MM.1S (cell line): ENCODE data around the gene CADPS.

Experiments used
- EZH2 ChIP-seq: fragments of 300-600 bp; sonication (generic); optimal IDR thresholded peaks from 2 replicates; pipeline ENCODE3; 2017; ENCODE audit warnings: low read depth, mild to moderate bottlenecking, antibody characterized with exemption, low read length, mixed read lengths
- TF ChIP-seq, protein P1 (sequence below): fragments of 300-600 bp; sonication (generic); IDR thresholded peaks from 2 replicates; pipeline ENCODE4 v1.5.1; 2016; ENCODE audit warnings: antibody characterized with exemption, low read length, mixed read lengths

DNA sequence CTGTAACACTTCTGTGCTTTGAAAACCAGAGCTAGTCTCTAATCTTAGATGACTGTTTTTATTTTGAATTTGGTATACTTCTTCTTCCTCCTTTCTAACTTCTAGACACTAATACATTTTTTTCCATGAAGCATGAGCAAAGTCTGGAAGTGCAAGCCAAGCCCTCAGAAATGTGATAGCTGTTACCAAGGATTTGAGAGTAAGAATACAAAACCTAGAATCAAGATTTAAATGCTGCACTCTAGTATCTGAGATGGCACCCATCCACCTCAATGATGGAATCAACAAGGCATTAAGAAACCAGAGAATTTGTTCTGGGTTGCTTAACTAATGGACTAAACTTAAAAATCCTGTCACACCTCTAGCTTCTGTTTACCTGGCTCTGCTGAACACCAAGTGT, 511.0 kb downstream of the CADPS start:
- no peak for TF ChIP-seq EZH2
- TF ChIP-seq, protein P1, sequence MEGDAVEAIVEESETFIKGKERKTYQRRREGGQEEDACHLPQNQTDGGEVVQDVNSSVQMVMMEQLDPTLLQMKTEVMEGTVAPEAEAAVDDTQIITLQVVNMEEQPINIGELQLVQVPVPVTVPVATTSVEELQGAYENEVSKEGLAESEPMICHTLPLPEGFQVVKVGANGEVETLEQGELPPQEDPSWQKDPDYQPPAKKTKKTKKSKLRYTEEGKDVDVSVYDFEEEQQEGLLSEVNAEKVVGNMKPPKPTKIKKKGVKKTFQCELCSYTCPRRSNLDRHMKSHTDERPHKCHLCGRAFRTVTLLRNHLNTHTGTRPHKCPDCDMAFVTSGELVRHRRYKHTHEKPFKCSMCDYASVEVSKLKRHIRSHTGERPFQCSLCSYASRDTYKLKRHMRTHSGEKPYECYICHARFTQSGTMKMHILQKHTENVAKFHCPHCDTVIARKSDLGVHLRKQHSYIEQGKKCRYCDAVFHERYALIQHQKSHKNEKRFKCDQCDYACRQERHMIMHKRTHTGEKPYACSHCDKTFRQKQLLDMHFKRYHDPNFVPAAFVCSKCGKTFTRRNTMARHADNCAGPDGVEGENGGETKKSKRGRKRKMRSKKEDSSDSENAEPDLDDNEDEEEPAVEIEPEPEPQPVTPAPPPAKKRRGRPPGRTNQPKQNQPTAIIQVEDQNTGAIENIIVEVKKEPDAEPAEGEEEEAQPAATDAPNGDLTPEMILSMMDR = no peak
